Epithelial cell of esophagus (primary cell): Measurements from ENCODE around the gene ANO3.

ENCODE experiments used
- DNase-seq: peaks from one replicate; pipeline ENCODE4 v3.0.0; 2010; ENCODE audit warnings: low read depth
- H3K4me3 ChIP-seq: 2 replicates; pipeline ENCODE4 v1.5.1; 2011; ENCODE audit warnings: mild to moderate bottlenecking, low read length, control low read depth
- CTCF ChIP-seq: IDR thresholded peaks from 2 replicates; pipeline ENCODE4 v1.5.1; 2011; ENCODE audit warnings: low read depth, mild to moderate bottlenecking, low read length, control low read depth, inconsistent platforms; ENCODE audit not compliant: insufficient read depth; ENCODE audit errors: missing control alignments

ANO3 gene

GRCh38 chr11:26480041-26480440 is 148.1 kb downstream of the ANO3 start:
- DNase-seq = no peak
- no peak overlapping the region for H3K4me3 ChIP-seq
- no peak for TF ChIP-seq CTCF

- H3K4me3 ChIP-seq = no peak overlapping the region
- DNase-seq = no peak
- no peak for TF ChIP-seq CTCF
Observed at GRCh38 chr11:26483108-26483507, 151.2 kb downstream of the ANO3 start.

GRCh38 chr11:26490546-26490945 is 158.6 kb downstream of the ANO3 start:
- TF ChIP-seq CTCF = no peak
- H3K4me3 ChIP-seq = no peak overlapping the region
- no peak for DNase-seq

GRCh38 chr11:26493616-26494015 is 161.7 kb downstream of the ANO3 start:
- no peak for TF ChIP-seq CTCF
- H3K4me3 ChIP-seq = no peak overlapping the region
- no peak for DNase-seq

GRCh38 chr11:26507229-26507628 is 175.3 kb downstream of the ANO3 start:
- no peak for TF ChIP-seq CTCF
- DNase-seq = no peak
- H3K4me3 ChIP-seq = no peak overlapping the region

- no peak for TF ChIP-seq CTCF
- DNase-seq = no peak
- no peak overlapping the region for H3K4me3 ChIP-seq
Observed at GRCh38 chr11:26510164-26510563, 178.2 kb downstream of the ANO3 start.

GRCh38 chr11:26510756-26511155 is 178.8 kb downstream of the ANO3 start:
- DNase-seq = no peak
- no peak overlapping the region for H3K4me3 ChIP-seq
- TF ChIP-seq CTCF = no peak
